OCI-LY1 (cell line): ENCODE measurements around the gene CGREF1.

Experiments
- H2AFZ ChIP-seq: fragments of 200-600 bp; sonication (generic), shearing (Covaris generic); 2 replicates; pipeline ENCODE4 v1.6.0; 2014; ENCODE audit warnings: antibody characterized with exemption, mild to moderate bottlenecking, low read length
- H3F3A ChIP-seq: fragments of 200-600 bp; sonication (generic), shearing (Covaris generic); 2 replicates; pipeline ENCODE4 v1.6.0; 2014; ENCODE audit warnings: mild to moderate bottlenecking, antibody characterized with exemption, low read length, moderate library complexity; ENCODE audit not compliant: insufficient read depth
- H3K27ac ChIP-seq: fragments of 200-600 bp; sonication (generic); 2 replicates; pipeline ENCODE4 v1.5.1; 2014; ENCODE audit warnings: low read length, mixed run types, mild to moderate bottlenecking, low read depth; ENCODE audit not compliant: poor library complexity, severe bottlenecking
- H3K27me3 ChIP-seq: fragments of 200-600 bp; sonication (generic); 2 replicates; pipeline ENCODE4 v1.6.0; 2014; ENCODE audit warnings: antibody characterized with exemption, mild to moderate bottlenecking, low read length, moderate library complexity; ENCODE audit not compliant: insufficient read depth
- H3K36me3 ChIP-seq: fragments of 200-600 bp; sonication (generic); 2 replicates; pipeline ENCODE4 v1.6.1; 2014; ENCODE audit warnings: mild to moderate bottlenecking, antibody characterized with exemption, low read length, moderate library complexity, mixed read lengths; ENCODE audit not compliant: insufficient read depth
- H3K4me1 ChIP-seq: fragments of 200-600 bp; sonication (generic); 2 replicates; pipeline ENCODE4 v1.5.1; 2014; ENCODE audit warnings: mild to moderate bottlenecking, low read length, moderate library complexity; ENCODE audit not compliant: insufficient read depth, severe bottlenecking
- H3K4me2 ChIP-seq: fragments of 200-600 bp; sonication (generic), shearing (Covaris generic); 2 replicates; pipeline ENCODE4 v1.6.1; 2014; ENCODE audit warnings: low read length
- H3K4me3 ChIP-seq: fragments of 200-600 bp; sonication (generic); 2 replicates; pipeline ENCODE4 v1.5.1; 2014; ENCODE audit warnings: low read length, low read depth, mild to moderate bottlenecking, mixed read lengths; ENCODE audit not compliant: poor library complexity, severe bottlenecking
- H3K79me2 ChIP-seq: fragments of 200-600 bp; shearing (Covaris generic); 2 replicates; pipeline ENCODE4 v1.6.1; 2016; ENCODE audit warnings: mixed run types, low read length, mixed read lengths; ENCODE audit not compliant: insufficient read depth
- H3K9ac ChIP-seq: fragments of 200-600 bp; sonication (generic), shearing (Covaris generic); 2 replicates; pipeline ENCODE4 v1.6.1; 2014; ENCODE audit warnings: mild to moderate bottlenecking, low read length, mixed read lengths
- H3K9me2 ChIP-seq: fragments of 200-600 bp; sonication (generic), shearing (Covaris generic); 2 replicates; pipeline ENCODE4 v1.6.1; 2014; ENCODE audit warnings: low read depth, mild to moderate bottlenecking, low read length, mixed read lengths
- H3K9me3 ChIP-seq: fragments of 200-600 bp; shearing (Covaris generic); 2 replicates; pipeline ENCODE4 v1.6.1; 2014; ENCODE audit warnings: low read length, mixed read lengths
- H4K20me1 ChIP-seq: fragments of 200-600 bp; sonication (generic), shearing (Covaris generic); 2 replicates; pipeline ENCODE4 v1.6.0; 2016; ENCODE audit warnings: mild to moderate bottlenecking, low read length; ENCODE audit not compliant: insufficient read depth
- CTCF ChIP-seq: fragments of 200-600 bp; sonication (generic), shearing (Covaris generic); IDR thresholded peaks from 2 replicates; pipeline ENCODE4 v1.5.1; 2017; ENCODE audit warnings: mild to moderate bottlenecking, antibody characterized with exemption, low read length, moderate library complexity, mixed read lengths
- EZH2 ChIP-seq: fragments of 200-600 bp; sonication (generic), shearing (Covaris generic); IDR thresholded peaks from 2 replicates; pipeline ENCODE4 v1.8.0; 2017; ENCODE audit warnings: borderline replicate concordance, mixed run types, mild to moderate bottlenecking, antibody characterized with exemption, low read length, moderate library complexity, mixed read lengths

Gene CGREF1

GRCh38 chr2:27081984-27082772, 36.8 kb downstream of the CGREF1 start:
- Histone ChIP-seq H3K27ac (peak overlapping the region; percentile 18), H3F3A (no peaks in the 10 kb centered on the region), H3K4me3 (no peak overlapping the region), H3K9ac (peak overlapping the region; percentile 26; the same call in 1 of the 2 replicates), H3K36me3 (no peaks in the 10 kb centered on the region), H4K20me1 (no peaks in the 10 kb centered on the region), H2AFZ (no peak overlapping the region), H3K9me3 (no peaks in the 10 kb centered on the region), H3K4me2 (peak overlapping the region; percentile 58), H3K9me2 (no peaks in the 10 kb centered on the region), H3K79me2 (no peaks in the 10 kb centered on the region), H3K27me3 (peaks cover 11% of the 10 kb centered on the region; the same call in 1 of the 2 replicates), H3K4me1 (peaks cover 29% of the 10 kb centered on the region)
- TF ChIP-seq CTCF: no peak
- no peak for TF ChIP-seq EZH2

GRCh38 chr2:27080603-27080936, 38.4 kb downstream of the CGREF1 start:
- H3K9ac ChIP-seq: no peak overlapping the region
- H3K36me3 ChIP-seq: no peaks in the 10 kb centered on the region
- H2AFZ ChIP-seq: no peak overlapping the region
- TF ChIP-seq EZH2: no peak
- no peaks in the 10 kb centered on the region for H3K9me2 ChIP-seq
- H3K9me3 ChIP-seq: no peaks in the 10 kb centered on the region
- no peak overlapping the region for H3K4me3 ChIP-seq
- no peak overlapping the region for H3K27ac ChIP-seq
- no peak overlapping the region for H3K4me2 ChIP-seq
- no peaks in the 10 kb centered on the region for H3K79me2 ChIP-seq
- H4K20me1 ChIP-seq: no peaks in the 10 kb centered on the region
- peaks cover 11% of the 10 kb centered on the region; the same call in 1 of the 2 replicates for H3K27me3 ChIP-seq
- H3F3A ChIP-seq: no peaks in the 10 kb centered on the region
- H3K4me1 ChIP-seq: peaks cover 19% of the 10 kb centered on the region

- no peak overlapping the region for H2AFZ ChIP-seq
- no peak overlapping the region for H3K9ac ChIP-seq
- H3K4me2 ChIP-seq: no peak overlapping the region
- no peak for TF ChIP-seq EZH2
- TF ChIP-seq CTCF: no peak
- H4K20me1 ChIP-seq: no peaks in the 10 kb centered on the region
- H3K4me3 ChIP-seq: no peak overlapping the region
- no peaks in the 10 kb centered on the region for H3F3A ChIP-seq
- H3K36me3 ChIP-seq: no peaks in the 10 kb centered on the region
- no peak overlapping the region for H3K27ac ChIP-seq
- peaks cover 21% of the 10 kb centered on the region for H3K4me1 ChIP-seq
- peaks cover 8% of the 10 kb centered on the region; the same call in 1 of the 2 replicates for H3K27me3 ChIP-seq
- H3K79me2 ChIP-seq: no peaks in the 10 kb centered on the region
- H3K9me3 ChIP-seq: no peaks in the 10 kb centered on the region
- H3K9me2 ChIP-seq: no peaks in the 10 kb centered on the region
Observed at GRCh38 chr2:27080140-27080469, 38.8 kb downstream of the CGREF1 start.
